GM21526 (cell line): ENCODE results near the gene NTSR2.

ENCODE experiments used
- ATAC-seq: cut with Tn5 transposase; IDR thresholded peaks from one replicate; pipeline ENCODE4 v1.9.1; 2021; ENCODE audit warnings: moderate library complexity; ENCODE audit not compliant: unreplicated experiment, low FRiP score

The NTSR2 gene

GRCh38 chr2:11669454-11670291 is at the start of gene NTSR2:
Gene NTSR2, minus strand, starts transcription at chr2:11670195. Its CDS starts 66 bp downstream, at chr2:11670129.
- ATAC-seq, result no peak

- ATAC-seq, result no peak
These were observed 49.4 kb upstream of the NTSR2 start for GRCh38 chr2:11719230-11719977.

GRCh38 chr2:11718606-11719005 is 48.6 kb upstream of the NTSR2 start:
- no peak for ATAC-seq

GRCh38 chr2:11717623-11718022 is 47.6 kb upstream of the NTSR2 start:
- ATAC-seq, result no peak

GRCh38 chr2:11716689-11717321 is 46.8 kb upstream of the NTSR2 start:
- no peak for ATAC-seq

- no peak for ATAC-seq
These were observed 46.1 kb upstream of the NTSR2 start for GRCh38 chr2:11715987-11716652.

- ATAC-seq, result no peak
These were observed 43.8 kb upstream of the NTSR2 start for GRCh38 chr2:11713815-11714214.

- ATAC-seq, result no peak
These were observed 42.9 kb upstream of the NTSR2 start for GRCh38 chr2:11712866-11713265.

- ATAC-seq, result no peak
These were observed 41.8 kb upstream of the NTSR2 start for GRCh38 chr2:11711751-11712150.

- ATAC-seq, result no peak
These were observed 41.3 kb upstream of the NTSR2 start for GRCh38 chr2:11711354-11711716.

GRCh38 chr2:11710632-11711353 is 40.8 kb upstream of the NTSR2 start:
- ATAC-seq, result no peak

GRCh38 chr2:11710210-11710609 is 40.2 kb upstream of the NTSR2 start:
- no peak for ATAC-seq

- no peak for ATAC-seq
These were observed 39.3 kb upstream of the NTSR2 start for GRCh38 chr2:11709293-11709692.

GRCh38 chr2:11708106-11708505 is 38.1 kb upstream of the NTSR2 start:
- ATAC-seq, result no peak

GRCh38 chr2:11705711-11706110 is 35.7 kb upstream of the NTSR2 start:
- no peak for ATAC-seq

GRCh38 chr2:11705063-11705462 is 35.1 kb upstream of the NTSR2 start:
- no peak for ATAC-seq

GRCh38 chr2:11703700-11704099 is 33.7 kb upstream of the NTSR2 start:
- no peak for ATAC-seq

GRCh38 chr2:11702946-11703345 is 33.0 kb upstream of the NTSR2 start:
- ATAC-seq, result no peak

GRCh38 chr2:11701751-11702301 is 31.8 kb upstream of the NTSR2 start:
- ATAC-seq, result no peak

- no peak for ATAC-seq
These were observed 31.2 kb upstream of the NTSR2 start for GRCh38 chr2:11701206-11701605.
